Measurements from ENCODE around the gene TJP3.
"Not testable (repeated sequence)": the region's sequence is repeated elsewhere in the genome, so short reads cannot be mapped to it uniquely, and the experiment has no call there.

Gene TJP3

DNA sequence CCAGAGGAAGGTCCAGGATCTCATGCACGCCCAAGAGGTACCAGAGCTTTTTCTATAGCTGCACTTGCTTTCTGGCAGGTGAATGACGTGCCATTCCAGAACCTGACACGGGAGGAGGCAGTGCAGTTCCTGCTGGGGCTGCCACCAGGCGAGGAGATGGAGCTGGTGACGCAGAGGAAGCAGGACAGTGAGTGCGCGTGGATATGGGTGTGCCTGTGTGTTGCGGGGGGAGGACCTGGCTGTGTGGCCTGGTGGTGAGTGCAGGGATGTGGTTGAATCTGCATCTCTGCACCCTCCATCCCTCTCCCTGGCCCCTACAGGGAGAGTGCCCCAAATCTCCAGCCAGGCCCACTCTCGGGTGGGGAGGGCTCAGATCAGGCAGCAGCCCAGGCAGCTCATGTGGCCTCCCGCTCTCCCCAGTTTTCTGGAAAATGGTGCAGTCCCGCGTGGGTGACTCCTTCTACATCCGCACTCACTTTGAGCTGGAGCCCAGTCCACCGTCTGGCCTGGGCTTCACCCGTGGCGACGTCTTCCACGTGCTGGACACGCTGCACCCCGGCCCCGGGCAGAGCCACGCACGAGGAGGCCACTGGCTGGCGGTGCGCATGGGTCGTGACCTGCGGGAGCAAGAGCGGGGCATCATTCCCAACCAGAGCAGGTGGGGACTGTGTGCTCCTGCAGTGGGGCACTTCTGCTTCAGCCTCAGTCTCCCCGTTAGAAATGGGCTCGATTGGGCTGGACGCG lies 30.5 kb downstream of the TJP3 start:
- DNase-seq (ENCODE audit: low read depth in 2 of 3, low spot score in 1 of 3), result no peak

DNA sequence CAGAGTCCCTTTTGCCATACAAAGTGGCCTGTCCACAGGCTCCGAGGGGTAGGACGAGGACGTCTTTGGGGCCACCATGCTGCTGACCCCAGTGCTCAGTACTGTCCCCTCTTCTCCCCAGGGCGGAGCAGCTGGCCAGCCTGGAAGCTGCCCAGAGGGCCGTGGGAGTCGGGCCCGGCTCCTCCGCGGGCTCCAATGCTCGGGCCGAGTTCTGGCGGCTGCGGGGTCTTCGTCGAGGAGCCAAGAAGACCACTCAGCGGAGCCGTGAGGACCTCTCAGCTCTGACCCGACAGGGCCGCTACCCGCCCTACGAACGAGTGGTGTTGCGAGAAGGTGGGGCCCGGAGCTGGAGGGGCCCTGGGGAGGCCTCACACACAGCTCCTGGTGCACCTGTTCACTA lies 32.2 kb downstream of the TJP3 start:
- DNase-seq (ENCODE audit: low read depth in 2 of 3, low spot score in 1 of 3), result no peak

DNA sequence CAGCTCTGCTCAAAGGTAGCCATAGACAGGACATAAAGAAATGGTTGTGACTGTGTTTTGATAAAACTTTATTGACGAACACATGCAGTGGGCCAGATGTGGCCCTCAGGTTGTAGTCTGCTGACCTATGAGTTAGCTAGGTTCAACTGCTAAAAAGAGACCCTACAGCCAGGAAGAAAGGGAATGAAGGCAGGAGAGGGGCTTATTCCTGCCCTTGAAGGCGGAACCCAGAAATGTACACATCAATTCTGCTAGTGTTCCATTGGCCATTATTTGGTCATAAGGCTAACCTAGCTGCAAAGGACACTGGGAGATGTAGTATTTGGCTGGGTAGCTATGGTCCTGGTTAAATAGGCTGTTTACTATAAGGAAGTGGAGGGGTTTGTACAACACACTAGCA lies 35.3 kb downstream of the TJP3 start:
- DNase-seq (ENCODE audit: low read depth in 2 of 3, low spot score in 1 of 3), result no peak

DNA sequence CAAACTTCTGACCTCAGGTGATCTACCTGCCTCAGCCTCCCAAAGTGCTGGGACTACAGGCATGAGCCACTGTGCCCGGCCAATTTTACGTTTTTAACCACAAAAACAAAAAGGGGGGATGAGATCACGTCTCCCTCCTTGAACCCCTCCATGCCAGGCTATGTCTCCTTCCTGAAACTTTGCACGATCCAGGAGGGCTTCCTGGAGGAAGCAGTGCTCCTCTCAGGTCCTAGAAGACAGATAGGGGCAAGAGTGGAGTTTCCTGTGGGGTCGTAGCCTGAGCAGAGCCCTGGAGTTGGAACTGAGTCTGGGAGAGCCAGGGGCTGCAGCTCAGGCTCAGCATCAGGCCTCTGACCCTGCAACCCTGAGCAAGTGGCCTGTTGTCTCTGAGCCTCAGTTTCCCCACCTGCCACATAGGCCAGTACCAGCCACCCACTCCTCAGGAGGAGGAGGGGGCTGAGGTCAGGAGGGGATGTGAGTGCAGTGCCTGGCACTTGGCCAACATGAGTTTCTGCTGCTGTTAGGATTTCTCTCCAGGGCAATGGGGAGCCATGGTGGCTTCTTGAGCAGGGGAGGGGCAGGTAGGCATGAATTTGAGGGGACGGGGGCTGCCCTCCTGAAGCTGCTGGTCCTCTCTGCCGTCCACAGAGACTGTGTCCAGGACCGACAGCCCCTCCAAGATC lies 37.3 kb downstream of the TJP3 start:
- DNase-seq (ENCODE audit: low read depth in 2 of 3, low spot score in 1 of 3), result no peak

DNA sequence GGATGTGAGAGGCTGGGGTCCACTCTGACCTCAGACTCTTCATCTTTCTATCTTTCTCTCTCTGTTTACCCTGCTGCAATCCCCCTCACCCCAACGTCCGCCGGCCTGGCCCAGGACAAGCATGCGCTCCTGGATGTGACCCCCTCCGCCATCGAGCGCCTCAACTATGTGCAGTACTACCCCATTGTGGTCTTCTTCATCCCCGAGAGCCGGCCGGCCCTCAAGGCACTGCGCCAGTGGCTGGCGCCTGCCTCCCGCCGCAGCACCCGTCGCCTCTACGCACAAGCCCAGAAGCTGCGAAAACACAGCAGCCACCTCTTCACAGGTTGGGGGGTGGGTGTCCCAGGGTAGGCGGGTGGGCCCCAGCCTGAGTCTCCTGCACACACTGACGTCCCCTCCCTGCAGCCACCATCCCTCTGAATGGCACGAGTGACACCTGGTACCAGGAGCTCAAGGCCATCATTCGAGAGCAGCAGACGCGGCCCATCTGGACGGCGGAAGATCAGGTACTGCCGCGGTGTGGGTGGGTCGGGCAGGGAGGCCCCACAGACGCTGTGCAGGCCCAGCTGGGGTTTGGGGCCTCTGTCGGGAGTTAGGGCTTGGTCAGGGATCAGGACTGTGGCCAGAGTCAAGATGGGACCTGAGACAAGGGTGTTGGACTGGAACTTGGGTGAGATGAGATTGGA lies 38.3 kb downstream of the TJP3 start:
- no peak for DNase-seq (ENCODE audit: low read depth in 2 of 3, low spot score in 1 of 3)

DNA sequence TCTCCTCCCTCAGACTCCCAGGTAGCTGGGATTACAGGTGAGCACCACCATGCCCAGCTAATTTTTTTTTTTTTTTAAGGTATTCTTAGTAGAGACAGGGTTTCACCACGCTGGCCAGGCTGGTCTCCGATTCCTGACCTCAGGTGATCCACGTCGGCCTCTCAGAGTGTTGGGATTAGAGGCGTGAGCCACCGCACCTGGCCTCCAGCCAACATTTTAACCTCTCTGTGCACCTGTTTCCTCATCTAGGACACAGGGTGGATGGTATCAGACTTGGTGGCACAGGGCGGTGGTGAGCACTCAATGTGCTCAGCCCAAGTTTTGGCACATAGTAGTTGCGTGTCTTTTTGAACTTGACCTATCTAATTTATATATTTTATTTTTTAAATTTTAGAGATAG lies 40.8 kb downstream of the TJP3 start:
- DNase-seq (ENCODE audit: low read depth in 2 of 3, low spot score in 1 of 3), result no peak

DNA sequence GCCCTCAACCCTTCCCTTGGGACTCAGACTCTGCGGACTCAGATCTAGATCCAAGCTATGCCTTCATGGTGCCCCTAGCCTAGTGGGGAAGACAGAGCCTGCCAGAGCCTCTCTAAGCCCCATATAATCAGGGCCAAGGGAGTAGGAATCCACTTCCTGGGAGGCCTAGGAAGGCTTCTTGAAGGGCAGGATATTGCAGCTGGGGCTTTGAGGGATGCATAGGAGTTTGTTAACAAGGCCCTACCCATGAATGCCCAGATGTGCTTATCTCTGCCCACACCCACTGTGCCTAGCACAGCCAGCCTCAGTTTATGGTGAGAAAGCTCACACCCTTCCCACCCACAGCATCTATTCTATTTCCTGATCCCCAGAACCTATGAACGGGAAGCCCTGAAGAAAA lies 42.0 kb downstream of the TJP3 start:
- no peak for DNase-seq (ENCODE audit: low read depth in 2 of 3, low spot score in 1 of 3)

DNA sequence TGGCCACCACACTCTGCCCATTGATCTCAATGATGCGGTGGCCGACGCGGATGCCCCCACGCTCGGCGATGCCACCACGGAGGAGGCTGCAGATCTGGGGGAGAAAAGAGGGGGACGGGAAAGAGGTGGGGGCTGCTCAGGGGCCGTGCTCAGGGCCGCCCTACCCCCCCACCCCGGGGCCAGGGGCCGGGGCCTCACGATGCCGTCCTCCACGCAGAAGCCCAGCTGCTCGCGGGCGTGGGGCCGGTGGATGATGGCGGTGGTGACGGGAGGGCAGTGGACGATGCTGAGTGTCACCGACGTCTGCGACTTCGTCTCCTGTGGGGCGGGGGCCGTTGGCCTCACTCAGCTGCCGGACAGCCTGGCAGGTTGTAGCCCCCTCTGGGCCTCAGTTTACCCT lies 43.1 kb downstream of the TJP3 start:
- no peak for DNase-seq (ENCODE audit: low read depth in 2 of 3, low spot score in 1 of 3)

DNA sequence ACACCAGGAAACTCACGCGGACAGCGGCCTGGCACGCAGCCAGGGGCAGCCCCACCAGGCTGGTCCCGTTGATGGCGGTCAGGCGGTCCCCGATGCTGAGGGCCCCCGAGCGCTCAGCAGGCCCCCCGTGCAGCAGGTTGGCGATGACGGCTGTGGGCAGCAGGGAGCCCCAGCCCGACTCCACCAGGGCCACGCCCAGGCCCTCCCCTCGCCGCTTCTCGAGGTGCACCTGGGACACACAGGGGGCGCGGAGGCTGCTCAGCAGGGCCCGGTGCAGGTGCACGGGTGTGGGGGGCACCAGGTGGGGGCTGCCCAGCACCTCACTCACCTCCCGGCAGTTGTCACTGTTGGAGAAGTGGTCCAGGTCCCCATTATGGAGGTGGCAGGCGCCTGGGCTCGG lies 44.3 kb downstream of the TJP3 start:
- no peak for DNase-seq (ENCODE audit: low read depth in 2 of 3, low spot score in 1 of 3)

DNA sequence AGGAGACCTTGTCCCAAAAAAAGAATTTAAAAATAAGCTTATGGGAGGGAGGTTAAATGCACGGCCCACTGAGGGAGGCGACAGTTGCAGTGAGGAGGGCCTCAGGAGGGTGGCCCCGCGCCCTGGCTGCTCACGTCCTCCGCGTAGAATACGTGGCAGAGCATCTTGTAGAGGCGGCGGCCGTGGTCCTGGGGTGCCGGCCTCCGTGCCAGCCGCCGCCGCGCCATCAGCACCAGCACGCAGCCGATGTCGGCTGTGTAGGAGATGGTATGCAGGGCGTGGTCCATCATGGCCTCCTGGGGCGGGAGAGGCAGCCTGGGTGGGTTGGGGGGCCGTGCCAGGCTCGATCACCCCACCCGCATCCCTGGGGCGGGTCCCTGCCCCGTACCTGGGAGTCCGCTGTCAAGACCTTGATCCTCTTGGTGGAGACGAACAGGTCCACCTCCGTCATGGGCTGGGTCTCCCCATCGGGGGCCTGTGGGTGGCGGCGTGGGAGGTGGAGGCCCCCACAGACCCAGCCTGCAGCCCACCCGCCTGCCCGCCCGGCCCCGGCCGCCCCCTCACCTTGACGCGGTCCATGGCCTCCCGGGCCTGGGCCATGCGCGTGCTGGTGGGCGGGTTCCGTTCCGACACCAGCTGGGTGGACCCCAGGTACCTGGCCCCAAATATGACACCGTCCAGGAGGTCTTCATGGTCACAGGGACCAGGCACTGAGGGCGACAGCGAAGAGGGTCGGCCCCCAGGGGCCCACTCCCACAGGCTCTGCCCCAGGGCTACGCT lies 45.6 kb downstream of the TJP3 start:
- DNase-seq (ENCODE audit: low read depth in 2 of 3, low spot score in 1 of 3), result no peak

DNA sequence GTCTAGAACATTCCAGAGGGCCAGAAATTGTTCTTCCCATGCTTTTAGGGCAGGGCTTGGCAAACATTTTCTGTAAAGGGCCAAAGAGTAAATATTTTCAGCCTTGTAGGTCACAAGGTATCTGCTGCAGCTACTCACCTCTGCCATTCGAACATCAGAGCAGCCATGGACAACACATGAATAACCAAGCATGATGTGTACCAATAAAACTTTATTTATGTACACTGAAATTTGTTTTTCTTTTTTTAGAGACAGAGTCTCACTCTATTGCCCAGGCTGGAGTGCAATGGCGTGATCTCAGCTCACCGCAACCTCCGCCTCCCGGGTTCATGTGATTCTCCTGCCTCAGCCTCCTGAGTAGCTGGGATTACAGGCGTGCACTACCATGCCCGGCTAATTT lies 49.5 kb downstream of the TJP3 start:
- not testable (repeated sequence) for DNase-seq (ENCODE audit: low read depth in 2 of 3, low spot score in 1 of 3)

DNA sequence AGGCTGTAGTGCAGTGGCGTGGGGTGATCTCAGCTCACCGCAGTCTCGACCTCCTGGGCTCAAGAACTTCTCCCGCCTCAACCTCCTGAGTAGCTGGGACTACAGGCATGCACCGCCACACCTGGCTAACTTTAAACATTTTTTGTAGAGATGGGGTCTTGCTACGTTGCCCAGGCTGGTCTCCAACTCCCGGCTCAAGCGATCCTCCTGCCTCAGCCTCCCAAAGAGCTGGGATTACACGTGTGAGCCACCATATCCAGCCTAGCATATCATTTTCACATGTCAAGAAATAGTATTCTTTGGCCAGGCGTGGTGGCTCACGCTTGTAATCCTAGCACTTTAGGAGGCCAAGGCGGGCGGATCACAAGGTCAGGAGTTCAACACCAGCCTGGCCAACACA lies 50.1 kb downstream of the TJP3 start:
- not testable (repeated sequence) for DNase-seq (ENCODE audit: low read depth in 2 of 3, low spot score in 1 of 3)

DNA sequence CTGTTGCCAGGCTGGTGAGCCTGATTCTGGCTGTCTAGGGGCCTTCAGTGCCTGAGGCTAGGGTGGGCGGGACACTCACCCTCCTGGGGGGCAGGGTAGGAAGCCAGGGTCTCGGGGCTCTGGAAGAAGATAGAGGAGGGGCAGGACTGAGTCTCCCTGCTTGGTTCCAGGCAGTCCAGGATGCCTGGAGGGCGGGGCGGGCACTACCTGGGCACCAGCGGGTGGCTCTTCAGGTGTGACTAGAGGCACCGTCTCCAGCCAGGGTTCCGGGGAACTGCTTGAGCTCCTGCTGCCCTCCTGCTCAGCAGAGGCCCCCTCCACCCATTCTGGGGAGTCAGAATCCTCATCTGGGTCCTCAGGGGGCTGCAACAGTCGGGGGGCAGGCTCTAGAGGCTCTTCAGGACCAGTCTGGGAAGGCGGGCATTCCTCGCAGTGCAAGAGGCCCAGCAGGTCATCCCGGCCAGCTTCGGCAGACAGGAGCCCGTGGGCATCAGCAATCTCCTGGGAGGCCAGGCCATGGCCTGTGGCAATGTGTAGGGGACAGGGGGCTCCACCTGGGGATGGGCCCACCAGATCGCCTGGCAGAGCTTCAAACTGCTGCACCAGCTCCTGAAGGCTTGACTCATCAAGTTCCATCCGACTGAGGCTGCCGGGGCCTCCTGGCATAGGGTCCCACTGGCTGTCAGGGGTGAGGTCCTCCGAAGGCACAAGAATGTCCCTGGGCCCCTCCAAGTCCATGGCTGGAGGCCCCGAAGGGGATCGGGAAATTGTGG lies 51.5 kb downstream of the TJP3 start:
- no peak for DNase-seq (ENCODE audit: low read depth in 2 of 3, low spot score in 1 of 3)

DNA sequence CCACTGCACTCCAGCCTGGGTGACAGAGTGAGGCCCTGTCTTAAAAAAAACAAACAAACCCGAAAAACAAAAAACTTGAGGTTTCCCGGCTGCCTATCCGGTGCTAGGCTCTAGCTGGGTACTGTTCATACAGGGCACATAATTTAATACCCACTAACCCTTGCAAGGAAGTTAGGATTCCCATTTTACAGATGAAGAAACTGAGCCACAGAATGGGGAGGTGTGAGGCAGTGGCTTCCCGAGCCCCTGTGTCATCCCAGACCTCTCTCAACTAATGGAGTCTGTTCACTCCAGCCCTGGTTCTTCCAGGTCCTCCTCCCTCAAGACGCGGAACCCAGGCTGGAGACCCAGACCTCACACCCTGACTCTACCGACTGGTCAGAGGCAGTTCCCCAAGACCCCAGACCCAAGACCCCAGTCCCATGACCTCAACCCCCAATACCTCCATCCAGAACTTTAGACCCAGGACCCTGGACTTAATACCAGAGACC lies 52.7 kb downstream of the TJP3 start:
- no peak for DNase-seq (ENCODE audit: low read depth in 2 of 3, low spot score in 1 of 3)

DNA sequence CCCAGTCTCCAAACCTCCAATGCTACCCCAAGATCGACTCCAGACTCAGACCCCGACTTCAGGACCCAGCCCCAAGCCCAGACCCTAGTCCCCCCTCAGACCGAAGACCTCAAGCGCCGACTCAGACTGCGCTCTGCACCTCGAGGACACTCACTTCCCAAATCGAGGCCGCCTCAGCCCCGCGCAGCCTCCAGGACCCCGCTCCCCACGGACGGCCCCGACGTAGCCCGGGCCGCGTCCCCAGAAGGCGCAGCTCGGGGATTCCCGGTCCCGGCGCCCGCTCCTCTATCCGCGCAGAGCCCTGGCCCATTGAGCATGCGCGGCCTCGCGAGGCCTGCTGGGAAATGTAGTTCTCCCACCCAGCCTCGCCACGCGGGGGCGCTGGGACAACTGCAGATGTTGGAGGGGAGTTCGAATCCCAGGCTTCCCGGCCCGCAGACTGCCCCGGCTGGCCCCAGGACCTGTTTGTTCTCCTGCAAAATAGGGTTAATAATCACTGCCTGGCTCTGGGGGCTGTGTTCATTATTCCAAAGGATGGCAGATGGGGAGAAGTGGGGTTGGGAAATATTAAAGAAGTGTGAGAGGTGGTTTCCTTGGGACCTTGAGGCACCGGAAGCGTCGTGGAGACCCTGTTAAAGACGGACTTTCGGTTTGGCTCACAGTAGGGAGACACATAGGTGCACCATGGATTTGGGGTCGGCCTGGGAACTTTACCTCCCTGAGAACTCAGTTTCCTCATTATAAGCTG lies 53.4 kb downstream of the TJP3 start, which contains the start of gene APBA3:
Gene APBA3, minus strand, starts transcription at position 311 of the 748 bp plus-strand sequence. CDS start 1,428 bp downstream, outside the sequence.
- DNase-seq (ENCODE audit: low read depth in 2 of 3, low spot score in 1 of 3), result peak; percentile 93 to 98 (median 95)

DNA sequence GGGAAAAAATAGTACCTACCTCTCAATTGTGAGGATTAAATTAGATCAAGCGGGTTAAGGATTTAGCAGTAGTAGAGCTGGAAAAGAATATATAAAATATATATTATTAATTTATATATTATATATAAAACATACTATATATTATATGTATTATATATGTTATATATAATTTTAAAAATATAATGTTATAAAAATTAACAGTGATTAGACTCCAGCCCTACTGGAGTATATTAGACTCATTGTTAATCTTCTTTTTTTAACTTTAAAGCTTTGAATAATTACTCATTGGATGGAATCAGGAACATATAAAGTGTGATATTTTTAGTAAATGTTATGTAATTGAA lies 53.9 kb downstream of the TJP3 start:
- no peak for DNase-seq (ENCODE audit: low read depth in 2 of 3, low spot score in 1 of 3)

DNA sequence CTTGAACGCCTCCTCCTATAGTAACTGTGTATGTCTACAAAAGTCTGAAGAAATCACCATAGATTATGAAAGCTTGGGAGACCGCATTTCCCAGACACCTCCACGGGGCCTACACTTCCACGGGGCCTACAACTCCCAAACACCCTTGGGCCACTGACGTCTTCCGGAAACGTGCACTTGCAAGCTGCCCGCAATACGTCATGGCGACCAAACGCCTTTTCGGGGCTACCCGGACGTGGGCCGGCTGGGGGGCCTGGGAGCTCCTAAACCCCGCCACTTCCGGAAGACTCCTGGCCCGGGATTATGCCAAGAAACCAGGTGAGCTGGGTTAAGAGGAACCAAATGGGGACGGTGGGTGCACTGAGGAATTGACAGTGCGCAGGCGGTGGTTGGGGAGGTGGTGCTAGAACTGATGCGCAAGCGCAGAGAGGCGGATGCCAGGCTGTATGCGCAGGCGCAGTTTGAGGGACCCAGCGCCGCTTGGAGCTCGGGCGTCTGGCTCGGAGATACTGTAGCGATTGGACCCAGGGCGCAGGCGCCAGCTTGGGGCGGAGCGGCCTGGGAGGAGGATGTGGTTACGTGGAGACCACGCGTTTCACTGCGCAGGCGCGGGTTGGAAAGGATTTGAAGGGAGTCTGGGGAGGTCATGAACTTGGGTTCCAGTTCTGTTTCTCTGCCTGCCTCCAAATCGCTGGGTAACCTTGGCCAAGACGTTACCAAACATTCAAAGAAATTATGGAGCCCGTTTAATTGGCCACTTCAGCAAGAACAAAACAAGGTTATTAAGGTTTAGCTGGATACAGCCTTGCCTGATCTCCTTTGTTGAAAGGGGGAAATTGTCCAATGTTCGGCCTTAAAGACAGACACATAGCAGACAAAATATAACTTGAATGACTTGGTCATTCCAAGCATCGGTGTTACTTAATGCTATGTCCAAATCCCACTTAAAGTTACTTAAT lies 54.6 kb downstream of the TJP3 start, which contains the start of gene MRPL54:
Gene MRPL54, plus strand, starts transcription at position 182 of the 959 bp plus-strand sequence. Its CDS starts 19 bp downstream, at position 201.
- DNase-seq (ENCODE audit: low read depth in 2 of 3, low spot score in 1 of 3), result peak; percentile 98 to 99 (median 98)

DNA sequence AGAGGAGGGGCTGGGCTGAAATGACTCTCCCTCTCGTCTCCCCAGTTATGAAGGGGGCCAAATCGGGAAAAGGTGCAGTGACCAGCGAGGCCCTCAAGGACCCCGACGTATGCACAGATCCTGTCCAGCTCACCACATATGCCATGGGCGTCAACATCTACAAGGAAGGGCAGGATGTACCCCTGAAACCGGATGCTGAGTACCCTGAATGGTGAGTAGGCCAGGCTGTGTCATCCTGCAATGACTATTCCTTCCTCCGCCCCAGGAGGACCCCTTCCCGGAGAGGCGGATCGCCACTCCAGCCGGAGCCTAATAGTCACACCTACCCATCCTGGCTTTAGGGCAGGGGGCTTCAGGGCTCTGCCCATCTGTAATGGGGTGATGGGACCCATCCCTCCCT lies 56.9 kb downstream of the TJP3 start:
- DNase-seq (ENCODE audit: low read depth in 2 of 3, low spot score in 1 of 3), result no peak

DNA sequence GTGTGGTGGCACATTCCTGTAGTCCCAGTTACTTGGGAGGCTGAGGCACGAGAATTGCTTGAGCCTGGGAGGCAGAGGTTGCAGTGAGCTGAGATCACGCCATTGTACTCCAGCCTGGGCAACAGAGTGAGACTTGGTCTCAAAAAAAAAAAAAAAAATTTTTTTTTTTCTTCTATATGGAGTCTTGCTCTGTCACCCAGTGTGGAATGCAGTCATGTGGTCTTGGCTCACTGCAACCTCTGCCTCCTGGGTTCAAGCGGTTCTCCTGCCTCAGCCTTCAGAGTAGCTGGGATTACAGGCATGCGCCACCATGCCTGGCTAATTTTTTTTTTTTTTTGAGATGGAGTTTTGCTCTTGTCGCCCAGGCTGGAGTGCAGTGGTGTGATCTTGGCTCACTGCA lies 57.6 kb downstream of the TJP3 start:
- not testable (repeated sequence) for DNase-seq (ENCODE audit: low read depth in 2 of 3, low spot score in 1 of 3)

Data from stimulated activated CD4-positive, alpha-beta T cell treated with anti-CD3 and anti-CD28 coated beads, Interleukin-12 subunit alpha, Interleukin-12 subunit beta, amount 100 ng/mL, for 48 hours (primary cell).